IMR-90 (cell line): ENCODE data around the gene KRT80. TPM values are rescaled to one million over a fixed set of nuclear protein-coding genes. Genes with fewer than 3 reads are reported as not detected.

Source experiments
- ATAC-seq: fragments of 200-7000 bp; cut with Tn5 transposase; 2 replicates; pipeline ENCODE4 v1.9.1; 2020; ENCODE audit warnings: low read depth, mild to moderate bottlenecking, moderate library complexity
- BruUV-seq: library from RNA; stranded (reverse); fragments of 400-500 nt; replicated peaks from 2 replicates; lab custom pipeline; 2021; lab: Mats Ljungman, UMichigan
- CTCF ChIA-PET: fragments of 300-600 bp; formaldehyde crosslinking; extraction: SDS; loops from one replicate; lab custom pipeline; 2021; ENCODE audit warnings: antibody characterized with exemption; lab: Yijun Ruan, JAX
- POLR2A ChIA-PET: fragments of 300-600 bp; sonication (Branson Sonifier 250); formaldehyde crosslinking; loops from one replicate; lab custom pipeline; 2022; ENCODE audit warnings: antibody characterized with exemption; ENCODE audit not compliant: unreplicated experiment; lab: Charles Lee
- DNase-seq: peaks from one replicate; pipeline ENCODE4 v3.0.0; 2013
- H2AFZ ChIP-seq: replicated peaks from 2 replicates; pipeline ENCODE3; 2013; ENCODE audit warnings: low read length, mild to moderate bottlenecking; ENCODE audit not compliant: poor library complexity
- H2AK5ac ChIP-seq: 2 replicates; pipeline ENCODE4 v1.6.1; 2013; ENCODE audit warnings: low read depth, low read length, inconsistent platforms
- H2AK9ac ChIP-seq: replicated peaks from 2 replicates; pipeline ENCODE3; 2013; ENCODE audit warnings: mild to moderate bottlenecking, low read depth, low read length, moderate library complexity; ENCODE audit not compliant: poor library complexity
- H2BK120ac ChIP-seq: 2 replicates; pipeline ENCODE4 v1.6.1; 2013; ENCODE audit warnings: low read depth, low read length, inconsistent platforms
- H2BK15ac ChIP-seq: 3 replicates; pipeline ENCODE4 v1.6.1; 2013; ENCODE audit warnings: low read depth, low read length, inconsistent platforms
- H2BK20ac ChIP-seq: 2 replicates; pipeline ENCODE4 v1.6.1; 2013; ENCODE audit warnings: low read depth, mild to moderate bottlenecking, inconsistent platforms, low read length, moderate library complexity
- H2BK5ac ChIP-seq: 2 replicates; pipeline ENCODE4 v1.6.1; 2013; ENCODE audit warnings: mild to moderate bottlenecking, low read depth, low read length, inconsistent platforms; ENCODE audit not compliant: poor library complexity, severe bottlenecking
- H3K14ac ChIP-seq: replicated peaks from 2 replicates; pipeline ENCODE4 v1.6.1; 2013; ENCODE audit warnings: low read depth, low read length, inconsistent platforms
- H3K18ac ChIP-seq: 2 replicates; pipeline ENCODE4 v1.6.1; 2013; ENCODE audit warnings: low read depth, low read length, control low read depth
- H3K23ac ChIP-seq: 2 replicates; pipeline ENCODE4 v1.6.1; 2013; ENCODE audit warnings: low read depth, low read length, inconsistent platforms
- H3K27ac ChIP-seq: 2 replicates; pipeline ENCODE4 v1.5.1; 2013; ENCODE audit warnings: mild to moderate bottlenecking, control low read depth, low read length; ENCODE audit not compliant: insufficient read depth
- H3K27me3 ChIP-seq: 2 replicates; pipeline ENCODE4 v1.6.1; 2013; ENCODE audit warnings: low read length; ENCODE audit not compliant: control insufficient read depth, insufficient read depth
- H3K36me3 ChIP-seq: 2 replicates; pipeline ENCODE4 v1.6.1; 2013; ENCODE audit warnings: low read length, mixed read lengths; ENCODE audit not compliant: control insufficient read depth, insufficient read depth
- H3K4ac ChIP-seq: 2 replicates; pipeline ENCODE4 v1.6.1; 2013; ENCODE audit warnings: low read depth, low read length, inconsistent platforms
- H3K4me1 ChIP-seq: 2 replicates; pipeline ENCODE4 v1.6.1; 2013; ENCODE audit warnings: low read length, mixed read lengths; ENCODE audit not compliant: control insufficient read depth, insufficient read depth
- H3K4me2 ChIP-seq: 2 replicates; pipeline ENCODE4 v1.6.1; 2013; ENCODE audit warnings: low read depth, mild to moderate bottlenecking, control low read depth, low read length, moderate library complexity
- H3K4me3 ChIP-seq: 2 replicates; pipeline ENCODE4 v1.5.1; 2013; ENCODE audit warnings: low read depth, mild to moderate bottlenecking, control low read depth, low read length, moderate library complexity; ENCODE audit not compliant: insufficient read depth
- H3K56ac ChIP-seq: 2 replicates; pipeline ENCODE4 v1.6.1; 2013; ENCODE audit warnings: low read length, inconsistent platforms; ENCODE audit not compliant: insufficient read depth; ENCODE audit errors: extremely low read depth
- H3K79me1 ChIP-seq, 2 experiments: 2 replicates each; pipeline ENCODE4 v1.6.1; 2013; ENCODE audit warnings: low read length in 2 of 2, inconsistent platforms in 1 of 2, low read depth in 1 of 2
- H3K9ac ChIP-seq: 2 replicates; pipeline ENCODE4 v1.6.1; 2013; ENCODE audit warnings: low read depth, low read length, control low read depth
- H3K9me1 ChIP-seq: 2 replicates; pipeline ENCODE4 v1.6.1; 2013; ENCODE audit warnings: low read length, inconsistent platforms; ENCODE audit not compliant: insufficient read depth
- H3K9me3 ChIP-seq: 2 replicates; pipeline ENCODE4 v1.6.1; 2013; ENCODE audit warnings: low read length; ENCODE audit not compliant: control insufficient read depth, insufficient read depth
- H4K20me1 ChIP-seq: 2 replicates; pipeline ENCODE4 v1.6.1; 2013; ENCODE audit warnings: low read length, inconsistent platforms; ENCODE audit not compliant: insufficient read depth
- H4K5ac ChIP-seq: 2 replicates; pipeline ENCODE4 v1.6.1; 2013; ENCODE audit warnings: mild to moderate bottlenecking, low read depth, low read length, control low read depth
- H4K8ac ChIP-seq, 2 experiments: 2 replicates each; pipeline ENCODE4 v1.6.1; 2013; ENCODE audit warnings: low read depth in 2 of 2, low read length in 2 of 2, control low read depth in 1 of 2, inconsistent platforms in 1 of 2
- H4K91ac ChIP-seq: 2 replicates; pipeline ENCODE4 v1.6.1; 2013; ENCODE audit warnings: low read depth, low read length, inconsistent platforms; ENCODE audit not compliant: insufficient read depth
- CTCF ChIP-seq: conservative IDR thresholded peaks from 2 replicates; pipeline ENCODE4 v1.5.1; 2012; ENCODE audit warnings: mild to moderate bottlenecking, low read depth, low read length, improper control_type of control experiment
- FOS ChIP-seq: fragments of 150-350 bp; IDR thresholded peaks from 2 replicates; pipeline ENCODE4 v1.6.1; 2016; ENCODE audit warnings: low read depth, low read length
- NFE2L2 ChIP-seq: fragments of 150-350 bp; IDR thresholded peaks from 2 replicates; pipeline ENCODE4 v1.6.1; 2016; ENCODE audit warnings: low read depth, mild to moderate bottlenecking, low read length
- WGBS, 2 experiments: methylation state at CpG; one replicate each; pipeline versions ENCODE4 v1.1.5 to v1.1.7; 2013; ENCODE audit warnings: missing lambda C conversion rate in 2 of 2; ENCODE audit not compliant: insufficient read length in 1 of 2; ENCODE audit errors: extremely low coverage in 2 of 2; 5-methylcytosine and 5-hydroxymethylcytosine counted together
- dilution Hi-C: fragments of 300-500 bp; cut with HindIII; formaldehyde crosslinking; loops from one replicate; pipeline ENCODE4 v1.14.3; 2018; ENCODE audit warnings: low sequenced_read_pairs; ENCODE audit not compliant: unreplicated experiment
- in situ Hi-C: fragments of 300-500 bp; cut with MboI; formaldehyde crosslinking; loops from 3 replicates; pipeline ENCODE4 v1.14.3; 2019; ENCODE audit warnings: low sequenced_read_pairs, inconsistent platforms, mixed read lengths
- intact Hi-C: fragments of 100-400 bp; cut with micrococcal nuclease; formaldehyde crosslinking; loops from 2 replicates; pipeline ENCODE4 v1.10.0; 2022
- polyA plus RNA-seq, 3 experiments: library from polyadenylated mRNA; depleted of rRNA; stranded (reverse); fragments of >200 nt; gene quantifications; 2 replicates each; pipeline ENCODE4 v1.2.3, GENCODE V29; 2012; ENCODE audit warnings: low replicate concordance in 1 of 3
- total RNA-seq: library from RNA; depleted of rRNA; stranded (reverse); fragments of >200 nt; gene quantifications from 2 replicates; pipeline ENCODE4 v1.2.3, GENCODE V29; 2012; rRNA removed

The KRT80 gene
- total and polyA plus RNA-seq, 2 of the 4 experiments (the other 2 are of a cell fraction) = 0.54 to 3.4 TPM

GRCh38 chr12:52119398-52120254 is 72.2 kb downstream of the KRT80 start:
- CTCF ChIA-PET = interaction anchor here (4.9 kb wide), 1 partner anchor 94 kb away, joined by 35 read pairs; no protein-coding TSS in a partner anchor
- Histone ChIP-seq H3K9ac (no peak overlapping the region), H2AK5ac (no peak overlapping the region), H3K27ac (no peak overlapping the region), H3K23ac (no peak overlapping the region), H3K4ac (no peak overlapping the region), H2BK20ac (no peak overlapping the region), H3K14ac (no peak overlapping the region), H3K79me1 (no peaks in the 10 kb centered on the region), H4K8ac (no peak overlapping the region), H2AK9ac (no peak overlapping the region), H3K4me2 (no peak overlapping the region), H3K18ac (no peak overlapping the region), H3K4me3 (no peak overlapping the region), H4K20me1 (no peaks in the 10 kb centered on the region), H3K27me3 (peaks cover 3% of the 10 kb centered on the region), H3K36me3 (no peaks in the 10 kb centered on the region), H3K9me1 (no peaks in the 10 kb centered on the region), H2BK15ac (no peak overlapping the region), H2BK5ac (no peak overlapping the region), H3K9me3 (no peaks in the 10 kb centered on the region), H2BK120ac (no peak overlapping the region), H2AFZ (peak overlapping the region; percentile 2), H4K5ac (no peak overlapping the region), H3K56ac (no peak overlapping the region), H3K4me1 (no peaks in the 10 kb centered on the region), H4K91ac (no peak overlapping the region)
- WGBS, 2 experiments = 30% methylated on average over 7 of the region's 23 CpGs; no CpG with 5 or more reads in 1 of the 2 experiments
- BruUV-seq = no TSS peak
- POLR2A ChIA-PET = no interaction called here
- TF ChIP-seq NFE2L2 (no peak), FOS (no peak), CTCF (peak; percentile 32; the same call in 1 of the 2 replicates)
- DNase-seq = no peak
- no peak for ATAC-seq
- intact Hi-C loops = no loop called here
- dilution Hi-C loops = no loop called here
- in situ Hi-C loops = loop anchor here (5.0 kb wide), 1 partner anchor 97 kb away; no protein-coding TSS in a partner anchor

Other genes starting within 250 kb of the KRT80 start
- 5.7 and 5.8 TPM in 2 replicates for gene ACVR1B, start 240.3 kb downstream of the KRT80 start, total RNA-seq
- 12.1 and 13.6 TPM in 2 replicates for gene ACVR1B, start 240.3 kb downstream of the KRT80 start, polyA plus RNA-seq (2012; rRNA removed)
- 2.5 and 2.7 TPM in 2 replicates for gene TAMALIN, start 185.1 kb downstream of the KRT80 start, total RNA-seq
- 5.3 and 5.9 TPM in 2 replicates for gene TAMALIN, start 185.1 kb downstream of the KRT80 start, polyA plus RNA-seq (2012; rRNA removed)
- gene NR4A1, start 140.6 kb downstream of the KRT80 start, total RNA-seq = 6.6 and 23.1 TPM in 2 replicates
- 34.1 and 120 TPM in 2 replicates for gene NR4A1, start 140.6 kb downstream of the KRT80 start, polyA plus RNA-seq (2012; rRNA removed)
- 158 and 167 TPM in 2 replicates for gene ATG101, start 122.0 kb downstream of the KRT80 start, total RNA-seq
- 93.9 and 113 TPM in 2 replicates for gene ATG101, start 122.0 kb downstream of the KRT80 start, polyA plus RNA-seq (2012; rRNA removed)
- not detected in 2 replicates for gene SMIM41, start 112.3 kb downstream of the KRT80 start, total RNA-seq
- not detected in 2 replicates for gene SMIM41, start 112.3 kb downstream of the KRT80 start, polyA plus RNA-seq (2012; rRNA removed)
- 0.54 and 1.4 TPM in 2 replicates for gene KRT7, start 41.2 kb upstream of the KRT80 start, total RNA-seq
- 1.4 and 1.7 TPM in 2 replicates for gene KRT7, start 41.2 kb upstream of the KRT80 start, polyA plus RNA-seq (2012; rRNA removed)
- not detected in 2 replicates for gene KRT86, start 82.6 kb upstream of the KRT80 start, total RNA-seq
- gene KRT86, start 82.6 kb upstream of the KRT80 start, polyA plus RNA-seq (2012; rRNA removed) = 0.06 TPM in 1 of 2 replicates, not detected in the other
- gene KRT81, start 99.5 kb upstream of the KRT80 start, total RNA-seq = under 0.01 TPM in 2 replicates
- gene KRT81, start 99.5 kb upstream of the KRT80 start, polyA plus RNA-seq (2012; rRNA removed) = 0.05 and 0.29 TPM in 2 replicates
- gene KRT83, start 129.4 kb upstream of the KRT80 start, total RNA-seq = not detected in 2 replicates
- gene KRT83, start 129.4 kb upstream of the KRT80 start, polyA plus RNA-seq (2012; rRNA removed) = not detected in 2 replicates
- gene KRT85, start 175.5 kb upstream of the KRT80 start, total RNA-seq = not detected in 2 replicates
- not detected in 2 replicates for gene KRT85, start 175.5 kb upstream of the KRT80 start, polyA plus RNA-seq (2012; rRNA removed)
- gene KRT84, start 193.6 kb upstream of the KRT80 start, total RNA-seq = not detected in 2 replicates
- not detected in 2 replicates for gene KRT84, start 193.6 kb upstream of the KRT80 start, polyA plus RNA-seq (2012; rRNA removed)
- not detected in 2 replicates for gene KRT82, start 214.3 kb upstream of the KRT80 start, total RNA-seq
- not detected in 2 replicates for gene KRT82, start 214.3 kb upstream of the KRT80 start, polyA plus RNA-seq (2012; rRNA removed)
- not detected in 2 replicates for gene KRT75, start 242.4 kb upstream of the KRT80 start, total RNA-seq
- gene KRT75, start 242.4 kb upstream of the KRT80 start, polyA plus RNA-seq (2012; rRNA removed) = not detected in 2 replicates